IPS-NIHi7 (cell line): ENCODE results near the gene PLA1A.

ENCODE experiments used
- DNase-seq: peaks from one replicate; pipeline ENCODE4 v3.0.0; 2012; ENCODE audit warnings: mixed read lengths; ENCODE audit errors: extremely low spot score

Gene PLA1A

GRCh38 chr3:119636891-119637611 lies 39.4 kb downstream of the PLA1A start:
- DNase-seq: no peak

GRCh38 chr3:119637679-119638477 lies 40.2 kb downstream of the PLA1A start:
- DNase-seq: no peak

GRCh38 chr3:119639494-119640350 lies 42.0 kb downstream of the PLA1A start:
- DNase-seq: no peak

- DNase-seq: no peak
These were observed 43.7 kb downstream of the PLA1A start for GRCh38 chr3:119641416-119641815.

GRCh38 chr3:119642746-119643473 lies 45.2 kb downstream of the PLA1A start:
- no peak for DNase-seq

- no peak for DNase-seq
These were observed 45.8 kb downstream of the PLA1A start for GRCh38 chr3:119643528-119643927.

- DNase-seq: no peak
These were observed 46.8 kb downstream of the PLA1A start for GRCh38 chr3:119644481-119644880.

- no peak for DNase-seq
These were observed 48.1 kb downstream of the PLA1A start for GRCh38 chr3:119645813-119646212.

- no peak for DNase-seq
These were observed 49.5 kb downstream of the PLA1A start for GRCh38 chr3:119647171-119647570.

- DNase-seq: no peak
These were observed 50.3 kb downstream of the PLA1A start for GRCh38 chr3:119647843-119648575.

- DNase-seq: no peak
These were observed 52.1 kb downstream of the PLA1A start for GRCh38 chr3:119649761-119650160.

- DNase-seq: no peak
These were observed 54.8 kb downstream of the PLA1A start for GRCh38 chr3:119652306-119653033.

GRCh38 chr3:119653876-119654275 lies 56.2 kb downstream of the PLA1A start:
- DNase-seq: no peak

GRCh38 chr3:119657887-119658702 lies 60.4 kb downstream of the PLA1A start:
- DNase-seq: no peak

GRCh38 chr3:119658994-119659393 lies 61.3 kb downstream of the PLA1A start:
- DNase-seq: no peak

- DNase-seq: no peak
These were observed 62.1 kb downstream of the PLA1A start for GRCh38 chr3:119659606-119660291.

GRCh38 chr3:119660474-119661440 lies 63.1 kb downstream of the PLA1A start, which contains the start of gene POPDC2:
Gene POPDC2 (minus strand): TSS chr3:119660589. CDS start chr3:119660423, 166 bp downstream.
- DNase-seq: no peak
